ENCODE measurements around the gene ARHGAP1. TPM values are rescaled to one million over a fixed set of nuclear protein-coding genes. Genes with fewer than 3 reads are reported as not detected.

The ARHGAP1 gene
- polyA plus RNA-seq, 1 donor from 2014 or later, result 9.3 TPM

GRCh38 chr11:46695345-46696211 is 4.8 kb downstream of the ARHGAP1 start:
- Histone ChIP-seq H3K4me3 (ENCODE audit: low read length) (no peak overlapping the region), H3F3A (ENCODE audit: insufficient read depth, low read length, poor library complexity, severe bottlenecking) (no peaks in the 10 kb centered on the region), H3K27me3 (ENCODE audit: insufficient read depth, low read depth, low read length) (no peaks in the 10 kb centered on the region), H3K79me2 (replicated peaks; ENCODE audit: insufficient read depth, low read length) (peaks cover 13% of the 10 kb centered on the region), H3K27ac (ENCODE audit: low read length) (no peak overlapping the region), H3K4me2 (ENCODE audit: low read length) (no peak overlapping the region), H4K20me1 (ENCODE audit: insufficient read depth) (no peaks in the 10 kb centered on the region), H2AFZ (ENCODE audit: low read depth, low read length) (no peak overlapping the region), H3K9me2 (ENCODE audit: insufficient read depth, low read length) (no peaks in the 10 kb centered on the region), H3K36me3 (ENCODE audit: insufficient read depth, low read length) (no peaks in the 10 kb centered on the region), H3K9me3 (ENCODE audit: low read length) (no peaks in the 10 kb centered on the region), H3K9ac (ENCODE audit: low read length) (no peak overlapping the region)
- TF ChIP-seq POLR2AphosphoS5 (IDR thresholded peaks at IDR 0.05), result no peak
- no peak for TF ChIP-seq MXI1 (conservative IDR thresholded peaks at IDR 0.05; ENCODE audit: poor library complexity, severe bottlenecking)
- no peak for TF ChIP-seq EZH2 (IDR thresholded peaks at IDR 0.05; ENCODE audit: borderline replicate concordance, insufficient read depth, low read length, poor library complexity, severe bottlenecking)
- no peak for TF ChIP-seq EP300 (conservative IDR thresholded peaks at IDR 0.05; ENCODE audit: poor library complexity, severe bottlenecking)

- Histone ChIP-seq H3K36me3 (ENCODE audit: insufficient read depth, low read length) (no peaks in the 10 kb centered on the region), H2AFZ (ENCODE audit: low read depth, low read length) (no peak overlapping the region), H3K4me3 (ENCODE audit: low read length) (no peak overlapping the region), H3K9me3 (ENCODE audit: low read length) (no peaks in the 10 kb centered on the region), H3K27me3 (ENCODE audit: insufficient read depth, low read depth, low read length) (no peaks in the 10 kb centered on the region), H3K27ac (ENCODE audit: low read length) (no peak overlapping the region), H4K20me1 (ENCODE audit: insufficient read depth) (no peaks in the 10 kb centered on the region), H3K79me2 (replicated peaks; ENCODE audit: insufficient read depth, low read length) (peaks cover 11% of the 10 kb centered on the region), H3K9ac (ENCODE audit: low read length) (no peak overlapping the region), H3K9me2 (ENCODE audit: insufficient read depth, low read length) (no peaks in the 10 kb centered on the region), H3K4me2 (ENCODE audit: low read length) (no peak overlapping the region), H3F3A (ENCODE audit: insufficient read depth, low read length, poor library complexity, severe bottlenecking) (no peaks in the 10 kb centered on the region)
- TF ChIP-seq TAF1 (IDR thresholded peaks at IDR 0.05; ENCODE audit: low read depth) (no peak), EP300 (conservative IDR thresholded peaks at IDR 0.05; ENCODE audit: poor library complexity, severe bottlenecking) (no peak), MXI1 (conservative IDR thresholded peaks at IDR 0.05; ENCODE audit: poor library complexity, severe bottlenecking) (no peak), SMC3 (conservative IDR thresholded peaks at IDR 0.05; ENCODE audit: poor library complexity) (no peak), RAD21 (conservative IDR thresholded peaks at IDR 0.05) (no peak), POLR2AphosphoS5 (IDR thresholded peaks at IDR 0.05) (no peak), EZH2 (IDR thresholded peaks at IDR 0.05; ENCODE audit: borderline replicate concordance, insufficient read depth, low read length, poor library complexity, severe bottlenecking) (no peak), REST (IDR thresholded peaks at IDR 0.05; ENCODE audit: borderline replicate concordance) (no peak)
- TF ChIP-seq, protein P1, sequence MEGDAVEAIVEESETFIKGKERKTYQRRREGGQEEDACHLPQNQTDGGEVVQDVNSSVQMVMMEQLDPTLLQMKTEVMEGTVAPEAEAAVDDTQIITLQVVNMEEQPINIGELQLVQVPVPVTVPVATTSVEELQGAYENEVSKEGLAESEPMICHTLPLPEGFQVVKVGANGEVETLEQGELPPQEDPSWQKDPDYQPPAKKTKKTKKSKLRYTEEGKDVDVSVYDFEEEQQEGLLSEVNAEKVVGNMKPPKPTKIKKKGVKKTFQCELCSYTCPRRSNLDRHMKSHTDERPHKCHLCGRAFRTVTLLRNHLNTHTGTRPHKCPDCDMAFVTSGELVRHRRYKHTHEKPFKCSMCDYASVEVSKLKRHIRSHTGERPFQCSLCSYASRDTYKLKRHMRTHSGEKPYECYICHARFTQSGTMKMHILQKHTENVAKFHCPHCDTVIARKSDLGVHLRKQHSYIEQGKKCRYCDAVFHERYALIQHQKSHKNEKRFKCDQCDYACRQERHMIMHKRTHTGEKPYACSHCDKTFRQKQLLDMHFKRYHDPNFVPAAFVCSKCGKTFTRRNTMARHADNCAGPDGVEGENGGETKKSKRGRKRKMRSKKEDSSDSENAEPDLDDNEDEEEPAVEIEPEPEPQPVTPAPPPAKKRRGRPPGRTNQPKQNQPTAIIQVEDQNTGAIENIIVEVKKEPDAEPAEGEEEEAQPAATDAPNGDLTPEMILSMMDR (IDR thresholded peaks at IDR 0.05; ENCODE audit: poor library complexity, severe bottlenecking), result no peak
Measured at GRCh38 chr11:46694607-46695006, 5.8 kb downstream of the ARHGAP1 start.

All from neural cell (in vitro differentiated cells).